Ascending aorta (tissue), 2 donors: ENCODE measurements around the gene TXNDC8. TPM values are rescaled to one million over a fixed set of nuclear protein-coding genes. Genes with fewer than 3 reads are reported as not detected.
A peak's percentile ranks its signal among the peaks of the same experiment; 100 is the strongest.

Experiments used
- DNase-seq, 2 donors: peaks; one replicate each; pipeline ENCODE4 v3.0.0-alpha.2; 2019; ENCODE audit warnings: low spot score in 2 of 2
- H3K27ac ChIP-seq, 2 donors: fragments of 200-600 bp; sonication (generic); one replicate each; pipeline ENCODE4 v1.5.1; 2016 to 2017; ENCODE audit warnings: mild to moderate bottlenecking in 1 of 2
- H3K27me3 ChIP-seq: fragments of 200-600 bp; sonication (generic); one replicate; pipeline ENCODE4 v1.5.1; 2017
- H3K36me3 ChIP-seq, 2 donors: fragments of 200-600 bp; sonication (generic); one replicate each; pipeline ENCODE4 v1.5.1; 2016
- H3K4me1 ChIP-seq, 2 donors: fragments of 200-600 bp; sonication (generic); one replicate each; pipeline ENCODE4 v1.5.1; 2016 to 2017; ENCODE audit warnings: mild to moderate bottlenecking in 1 of 2
- H3K4me3 ChIP-seq, 2 donors: fragments of 200-600 bp; sonication (generic); one replicate each; pipeline ENCODE4 v1.5.1; 2016 to 2017; ENCODE audit warnings: mild to moderate bottlenecking in 1 of 2
- H3K9me3 ChIP-seq, 2 donors: fragments of 200-600 bp; sonication (generic); one replicate each; pipeline ENCODE4 v1.5.1; 2016
- intact Hi-C: fragments of 100-400 bp; cut with DNase I; formaldehyde crosslinking; loops from one replicate; pipeline ENCODE4 v1.15.1; 2023
- total RNA-seq: library from RNA; depleted of rRNA; stranded (reverse); fragments of >200 nt; gene quantifications from one replicate; pipeline ENCODE4 v1.1.0, GENCODE V29; 2016
- TF ChIP-seq, protein P1 (sequence below), 3 experiments: fragments of 200-600 bp in 2 of 3; fragments of 450-650 bp in 1 of 3; sonication (generic) in 2 of 3; IDR thresholded peaks; one replicate each; pipeline ENCODE4 v1.5.1; 2016 to 2019; ENCODE audit warnings: antibody characterized with exemption in 3 of 3, mild to moderate bottlenecking in 1 of 3, moderate library complexity in 1 of 3

TXNDC8 gene
- total RNA-seq, 1 donor from 2014 or later, result not detected

DNA sequence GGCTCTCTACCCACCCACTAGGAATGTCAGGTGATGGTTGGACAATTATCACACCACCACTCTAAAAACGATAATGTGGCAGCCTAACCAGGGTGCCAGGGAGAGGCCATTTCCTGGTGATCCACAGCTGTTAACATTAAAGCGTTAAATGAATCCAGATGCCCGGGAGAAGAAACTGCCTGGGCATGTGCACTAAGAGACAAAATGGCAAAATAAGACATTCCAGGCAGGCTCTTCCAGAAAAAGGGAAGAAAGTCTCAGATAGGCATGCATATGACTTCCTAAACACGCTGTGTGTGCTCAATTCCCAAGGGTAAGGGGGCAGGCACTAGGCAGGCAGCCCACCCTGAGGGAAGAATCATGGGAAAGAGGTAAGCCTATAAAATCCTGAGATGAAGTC lies 76.8 kb downstream of the TXNDC8 start:
- Histone ChIP-seq H3K36me3 (no peaks in the 10 kb centered on the region), H3K27me3 (no peaks in the 10 kb centered on the region), H3K9me3 (no peaks in the 10 kb centered on the region), H3K4me1 (peaks cover 0 to 8% of the 10 kb centered on the region in 2 donors), H3K27ac (no peak overlapping the region), H3K4me3 (no peak overlapping the region)
- TF ChIP-seq, protein P1, sequence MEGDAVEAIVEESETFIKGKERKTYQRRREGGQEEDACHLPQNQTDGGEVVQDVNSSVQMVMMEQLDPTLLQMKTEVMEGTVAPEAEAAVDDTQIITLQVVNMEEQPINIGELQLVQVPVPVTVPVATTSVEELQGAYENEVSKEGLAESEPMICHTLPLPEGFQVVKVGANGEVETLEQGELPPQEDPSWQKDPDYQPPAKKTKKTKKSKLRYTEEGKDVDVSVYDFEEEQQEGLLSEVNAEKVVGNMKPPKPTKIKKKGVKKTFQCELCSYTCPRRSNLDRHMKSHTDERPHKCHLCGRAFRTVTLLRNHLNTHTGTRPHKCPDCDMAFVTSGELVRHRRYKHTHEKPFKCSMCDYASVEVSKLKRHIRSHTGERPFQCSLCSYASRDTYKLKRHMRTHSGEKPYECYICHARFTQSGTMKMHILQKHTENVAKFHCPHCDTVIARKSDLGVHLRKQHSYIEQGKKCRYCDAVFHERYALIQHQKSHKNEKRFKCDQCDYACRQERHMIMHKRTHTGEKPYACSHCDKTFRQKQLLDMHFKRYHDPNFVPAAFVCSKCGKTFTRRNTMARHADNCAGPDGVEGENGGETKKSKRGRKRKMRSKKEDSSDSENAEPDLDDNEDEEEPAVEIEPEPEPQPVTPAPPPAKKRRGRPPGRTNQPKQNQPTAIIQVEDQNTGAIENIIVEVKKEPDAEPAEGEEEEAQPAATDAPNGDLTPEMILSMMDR (IDR thresholded peaks at IDR 0.05), result no peak
- intact Hi-C loops, result no loop called here
- DNase-seq, result no peak

DNA sequence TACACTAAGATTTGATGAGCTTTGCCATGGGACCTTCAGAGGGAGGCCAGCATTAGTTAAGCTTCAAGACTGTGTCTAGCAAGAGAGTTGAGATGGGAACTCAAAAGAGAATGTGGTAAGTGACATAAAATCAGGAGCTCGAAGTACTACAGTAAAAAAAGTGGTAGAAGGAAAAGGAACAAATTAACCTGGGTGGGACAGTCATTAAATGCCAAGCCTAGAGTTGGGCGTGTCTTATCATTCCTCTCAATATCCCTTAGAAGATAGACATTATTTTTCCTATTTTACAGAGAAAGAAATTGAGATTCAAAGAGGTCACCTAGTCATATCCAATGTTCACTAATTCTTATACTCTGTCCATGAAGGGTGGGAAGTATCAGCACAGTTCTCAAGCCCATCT lies 78.1 kb downstream of the TXNDC8 start:
- H3K27me3 ChIP-seq, result no peaks in the 10 kb centered on the region
- H3K27ac ChIP-seq, result no peak overlapping the region
- H3K36me3 ChIP-seq, result no peaks in the 10 kb centered on the region
- TF ChIP-seq, protein P1 (IDR thresholded peaks at IDR 0.05), result no peak
- intact Hi-C loops, result no loop called here
- H3K4me1 ChIP-seq, result peaks cover 2 to 9% of the 10 kb centered on the region in 2 donors
- no peak overlapping the region for H3K4me3 ChIP-seq
- no peak for DNase-seq
- no peaks in the 10 kb centered on the region for H3K9me3 ChIP-seq

DNA sequence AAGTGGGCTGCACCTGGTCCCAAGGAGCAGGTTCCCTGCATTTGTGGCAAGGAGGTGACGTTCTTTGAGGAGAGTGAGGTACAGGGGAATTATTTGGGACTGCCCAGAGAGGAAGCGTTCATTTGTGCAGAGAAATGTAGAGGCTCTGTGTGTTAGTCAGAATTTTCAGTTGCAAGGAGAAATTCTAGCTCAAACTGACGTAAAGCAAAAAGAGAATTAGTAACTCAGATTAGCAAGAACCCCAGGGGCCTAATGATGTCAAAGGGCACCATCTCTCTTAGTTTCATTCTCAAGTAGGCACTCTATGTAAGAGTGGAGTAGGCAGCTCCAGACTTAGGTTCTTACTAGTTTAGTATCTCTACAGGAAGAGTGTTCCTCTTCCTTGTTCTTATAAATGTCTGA lies 79.0 kb downstream of the TXNDC8 start:
- Histone ChIP-seq H3K27ac (no peak overlapping the region), H3K4me3 (no peak overlapping the region), H3K27me3 (no peaks in the 10 kb centered on the region), H3K36me3 (no peaks in the 10 kb centered on the region), H3K4me1 (peaks cover 2 to 10% of the 10 kb centered on the region in 2 donors), H3K9me3 (no peaks in the 10 kb centered on the region)
- intact Hi-C loops, result no loop called here
- DNase-seq, result no peak
- TF ChIP-seq, protein P1 (IDR thresholded peaks at IDR 0.05), result no peak

DNA sequence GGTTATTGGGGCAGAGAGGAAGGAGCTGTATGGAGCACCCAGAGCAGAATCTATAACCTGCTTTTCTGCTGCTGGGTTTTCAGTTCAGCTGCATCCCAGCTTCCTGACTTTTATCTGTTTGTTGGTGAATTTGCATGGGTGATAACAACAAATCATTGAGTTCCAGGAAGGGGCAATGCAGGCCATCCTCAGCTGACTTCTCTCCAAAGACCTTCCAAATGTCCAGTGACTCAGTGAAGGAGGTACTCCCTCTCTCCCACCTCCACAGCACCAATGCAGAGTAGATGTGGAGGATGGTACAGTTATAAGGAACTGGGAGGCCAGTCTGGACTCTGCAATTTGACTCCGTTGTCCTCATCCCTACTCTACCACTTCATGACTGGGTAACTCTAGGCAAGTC lies 79.7 kb downstream of the TXNDC8 start:
- intact Hi-C loops, result no loop called here
- DNase-seq, result no peak
- H3K4me1 ChIP-seq, result peaks cover 2 to 10% of the 10 kb centered on the region in 2 donors
- no peaks in the 10 kb centered on the region for H3K36me3 ChIP-seq
- H3K4me3 ChIP-seq, result no peak overlapping the region
- TF ChIP-seq, protein P1 (IDR thresholded peaks at IDR 0.05), result no peak
- peak overlapping the region in 1 of 2 donors; percentile 92 for H3K27ac ChIP-seq
- no peaks in the 10 kb centered on the region for H3K9me3 ChIP-seq
- H3K27me3 ChIP-seq, result no peaks in the 10 kb centered on the region

DNA sequence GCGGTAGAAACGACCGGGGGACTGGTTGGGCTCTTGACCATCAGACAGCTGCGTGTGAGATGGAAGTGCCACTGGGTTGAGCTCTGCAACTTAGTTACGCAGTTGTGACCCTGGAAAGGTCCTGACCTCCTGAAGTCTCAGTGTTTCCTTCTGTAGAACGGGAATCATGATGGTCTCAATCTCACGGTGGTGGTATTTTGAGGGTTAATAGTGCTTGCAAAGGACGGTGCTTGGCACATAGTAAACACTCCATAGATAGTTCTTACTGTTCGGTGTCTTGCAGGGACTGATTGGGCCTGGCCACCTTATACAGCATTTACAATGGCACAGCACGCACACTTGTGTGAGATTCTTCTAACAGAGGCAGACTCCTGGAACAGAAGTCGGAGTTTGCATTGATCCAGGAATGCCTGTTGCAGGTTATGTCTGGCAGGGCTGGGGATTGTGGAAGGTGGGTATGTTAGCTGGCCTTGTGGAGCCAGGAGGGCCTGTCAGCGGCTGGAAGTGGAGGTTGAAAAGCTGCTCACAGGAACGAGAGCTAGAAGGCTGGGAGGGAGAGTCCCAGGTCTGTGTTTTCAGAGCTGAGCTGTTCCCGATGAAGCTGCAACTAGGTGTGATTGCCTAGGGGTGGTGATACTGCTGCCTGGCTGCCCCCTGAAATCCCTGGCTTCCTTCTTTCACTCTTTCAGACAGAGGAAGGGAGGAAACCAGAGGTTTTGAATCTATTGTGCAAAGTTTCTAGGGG lies 80.4 kb downstream of the TXNDC8 start:
- Histone ChIP-seq H3K9me3 (no peaks in the 10 kb centered on the region), H3K4me3 (peak overlapping the region; percentile 91 to 97), H3K27ac (peak overlapping the region; percentile 92 to 94), H3K27me3 (no peaks in the 10 kb centered on the region), H3K4me1 (peaks cover 2 to 10% of the 10 kb centered on the region in 2 donors), H3K36me3 (no peaks in the 10 kb centered on the region)
- no peak for DNase-seq
- TF ChIP-seq, protein P1 (IDR thresholded peaks at IDR 0.05), result no peak
- intact Hi-C loops, result no loop called here
